HG03064 (cell line): ENCODE measurements around the gene TXNDC2.

Experiments used
- ATAC-seq: cut with Tn5 transposase; IDR thresholded peaks from one replicate; pipeline ENCODE4 v1.9.1; 2021; ENCODE audit warnings: low read depth; ENCODE audit not compliant: unreplicated experiment

TXNDC2 gene

GRCh38 chr18:9859232-9859631, 26.5 kb upstream of the TXNDC2 start:
- no peak for ATAC-seq

GRCh38 chr18:9860682-9861081, 25.1 kb upstream of the TXNDC2 start:
- no peak for ATAC-seq

- peak; percentile 80 for ATAC-seq
Observed at GRCh38 chr18:9861157-9861556, 24.6 kb upstream of the TXNDC2 start.

- peak; percentile 55 for ATAC-seq
Observed at GRCh38 chr18:9861933-9862332, 23.8 kb upstream of the TXNDC2 start.

- no peak for ATAC-seq
Observed at GRCh38 chr18:9862686-9863085, 23.1 kb upstream of the TXNDC2 start.

- no peak for ATAC-seq
Observed at GRCh38 chr18:9863282-9863681, 22.5 kb upstream of the TXNDC2 start.

GRCh38 chr18:9865764-9866490, 19.8 kb upstream of the TXNDC2 start:
- no peak for ATAC-seq

- no peak for ATAC-seq
Observed at GRCh38 chr18:9866627-9867026, 19.1 kb upstream of the TXNDC2 start.

GRCh38 chr18:9867071-9867594, 18.6 kb upstream of the TXNDC2 start:
- no peak for ATAC-seq

GRCh38 chr18:9868857-9869714, 16.7 kb upstream of the TXNDC2 start:
- ATAC-seq, result no peak

- ATAC-seq, result no peak
Observed at GRCh38 chr18:9869715-9870430, 15.9 kb upstream of the TXNDC2 start.

- ATAC-seq, result no peak
Observed at GRCh38 chr18:9870431-9871008, 15.3 kb upstream of the TXNDC2 start.

GRCh38 chr18:9871244-9871746, 14.5 kb upstream of the TXNDC2 start:
- ATAC-seq, result no peak

- no peak for ATAC-seq
Observed at GRCh38 chr18:9872823-9873222, 12.9 kb upstream of the TXNDC2 start.

- ATAC-seq, result no peak
Observed at GRCh38 chr18:9874728-9875127, 11.0 kb upstream of the TXNDC2 start.

GRCh38 chr18:9876212-9876866, 9.4 kb upstream of the TXNDC2 start:
- ATAC-seq, result no peak

- no peak for ATAC-seq
Observed at GRCh38 chr18:9876867-9877654, 8.7 kb upstream of the TXNDC2 start.

- no peak for ATAC-seq
Observed at GRCh38 chr18:9877655-9878014, 8.1 kb upstream of the TXNDC2 start.

GRCh38 chr18:9878095-9878494, 7.7 kb upstream of the TXNDC2 start:
- ATAC-seq, result no peak
